ENCODE data around the gene MED29.

The MED29 gene

GRCh38 chr19:39397360-39398296 lies 6.5 kb downstream of the MED29 start:
- DNase-seq = peak in 49 of 51 donors; percentile 13 to 87 (median 67)

- DNase-seq = peak in 26 of 51 donors; percentile 10 to 60 (median 28)
These were observed 7.2 kb downstream of the MED29 start for GRCh38 chr19:39398297-39398864.

DNA sequence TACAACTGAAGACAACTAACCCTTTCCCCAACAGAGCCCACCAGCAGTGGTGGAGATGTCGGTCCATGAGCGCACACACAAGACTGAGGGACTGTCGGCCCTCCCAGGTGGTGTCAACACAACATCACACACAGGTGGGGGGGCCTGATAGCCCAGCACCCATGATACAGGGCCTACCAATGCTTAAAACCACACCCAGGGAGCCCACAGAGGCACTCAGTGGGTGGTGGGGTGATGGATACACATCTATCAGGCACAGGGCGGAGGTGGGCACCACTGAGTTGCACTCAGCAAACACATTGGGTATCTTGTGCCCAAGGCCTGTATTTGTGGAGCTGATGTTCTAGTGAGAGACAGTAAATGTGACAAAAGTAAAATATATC lies 8.5 kb downstream of the MED29 start:
- DNase-seq = no peak

- no peak for DNase-seq
These were observed 8.9 kb downstream of the MED29 start for GRCh38 chr19:39400061-39400460.

- no peak for DNase-seq
These were observed 9.9 kb downstream of the MED29 start for GRCh38 chr19:39401070-39401548.

GRCh38 chr19:39401549-39402345 lies 10.6 kb downstream of the MED29 start:
- peak in 11 of 51 donors; percentile 11 to 83 (median 24) for DNase-seq

GRCh38 chr19:39402346-39403300 lies 11.4 kb downstream of the MED29 start:
- peak in 50 of 51 donors; percentile 18 to 83 (median 58) for DNase-seq

GRCh38 chr19:39403331-39404312 lies 12.4 kb downstream of the MED29 start:
- DNase-seq = peak in 47 of 51 donors; percentile 30 to 97 (median 76)

GRCh38 chr19:39405261-39405957 lies 14.2 kb downstream of the MED29 start:
- DNase-seq = no peak

- peak in 7 of 51 donors; percentile 24 to 88 (median 67) for DNase-seq
These were observed 14.9 kb downstream of the MED29 start for GRCh38 chr19:39405958-39406655.

DNA sequence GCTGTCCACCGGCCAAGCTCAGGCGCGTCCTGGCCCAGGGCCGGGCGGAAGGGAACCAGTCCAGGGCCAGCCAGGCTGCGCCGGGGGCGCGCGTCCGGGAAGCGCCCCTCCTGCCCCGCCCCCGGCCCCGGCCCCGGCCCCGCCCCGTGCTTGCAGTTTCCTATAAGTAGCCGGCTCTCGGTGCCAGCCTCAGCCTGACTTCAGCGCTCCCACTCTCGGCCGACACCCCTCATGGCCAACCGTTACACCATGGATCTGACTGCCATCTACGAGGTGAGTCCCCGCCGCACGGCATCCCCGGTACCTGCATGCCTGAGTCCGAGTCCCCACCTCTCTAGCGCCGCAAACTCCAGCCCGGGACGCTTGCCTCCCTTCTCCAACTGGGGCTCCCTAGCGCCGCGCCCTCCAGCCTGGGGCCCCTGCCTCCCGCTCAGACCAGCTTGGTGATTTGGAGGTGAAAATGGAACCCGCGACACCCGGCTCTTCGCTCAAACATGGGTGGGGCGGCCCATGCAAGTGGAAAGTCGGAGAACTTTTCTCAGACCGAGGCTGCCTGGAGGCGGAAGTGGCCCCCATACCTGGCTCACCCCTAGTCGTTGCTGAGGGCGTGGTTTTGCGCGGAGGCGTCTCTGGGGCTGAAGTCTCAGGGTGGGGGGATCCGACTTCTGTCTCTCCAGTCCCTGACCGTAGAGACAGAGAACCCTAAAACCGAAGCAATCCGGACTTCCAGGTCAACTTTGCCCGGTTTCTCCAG lies 15.7 kb downstream of the MED29 start, which contains the start of gene ZFP36:
Gene ZFP36, plus strand, starts transcription at position 192 of the 754 bp plus-strand sequence. Its CDS starts 58 bp downstream, at position 250.
- DNase-seq = peak in 49 of 51 donors; percentile 32 to 96 (median 75)

GRCh38 chr19:39407410-39407659 lies 16.2 kb downstream of the MED29 start:
- no peak for DNase-seq

- peak in 9 of 51 donors; percentile 18 to 49 (median 37) for DNase-seq
These were observed 16.6 kb downstream of the MED29 start for GRCh38 chr19:39407660-39408391.

- DNase-seq = peak in 4 of 51 donors; percentile 33 to 71 (median 37)
These were observed 17.4 kb downstream of the MED29 start for GRCh38 chr19:39408392-39409207.

- DNase-seq = peak in 44 of 51 donors; percentile 17 to 85 (median 58)
These were observed 18.2 kb downstream of the MED29 start for GRCh38 chr19:39409208-39410016.

All from hypothalamus (tissue), 51 donors.